ENCODE data around the gene RALY. TPM values are rescaled to one million over a fixed set of nuclear protein-coding genes. Genes with fewer than 3 reads are reported as not detected.
A peak's percentile ranks its signal among the peaks of the same experiment; 100 is the strongest.

The RALY gene
- total RNA-seq, 1 experiment from 2014 or later, result 119 TPM

DNA sequence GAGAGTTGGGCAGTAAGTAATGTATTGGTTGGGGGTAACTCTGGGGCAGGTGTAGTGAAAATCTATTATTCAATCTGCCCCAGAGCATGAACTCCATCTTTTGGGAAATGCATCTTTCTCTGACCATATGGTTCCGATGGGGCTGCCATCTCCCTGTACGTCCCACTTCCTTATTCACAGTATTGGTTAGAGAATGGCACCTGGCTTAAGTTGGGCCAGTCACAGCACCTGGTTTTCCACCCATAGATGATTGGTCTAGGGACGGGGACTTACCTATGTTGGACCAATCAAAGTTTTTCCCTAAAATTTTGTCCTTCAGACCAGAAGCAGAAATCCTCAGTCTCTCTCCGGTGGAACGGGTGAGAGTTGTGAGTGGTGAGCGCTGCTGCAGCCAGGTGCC, 2.2 kb upstream of the RALY start:
- Histone ChIP-seq H3K9ac (ENCODE audit: low read length) (no peak overlapping the region), H4K20me1 (ENCODE audit: insufficient read depth) (peaks cover 16% of the 10 kb centered on the region; the same call in 1 of the 2 replicates), H3K27me3 (ENCODE audit: insufficient read depth, low read length) (no peaks in the 10 kb centered on the region), H3K79me2 (ENCODE audit: insufficient read depth, low read length) (peaks cover 37% of the 10 kb centered on the region), H3K4me1 (ENCODE audit: control insufficient read depth in 1 of 2, insufficient read depth in 2 of 2, low read length in 2 of 2) (peaks cover 11 to 24% of the 10 kb centered on the region in 2 experiments), H3K9me3 (ENCODE audit: control insufficient read depth in 1 of 2, insufficient read depth in 1 of 2, low read depth in 1 of 2, low read length in 2 of 2) (no peaks in the 10 kb centered on the region), H3K4me3 (replicated peaks in 1 of 2; ENCODE audit: low read depth in 1 of 2, low read length in 2 of 2) (no peak overlapping the region), H3K4me2 (ENCODE audit: low read length) (peak overlapping the region; percentile 89; the same call in 1 of the 2 replicates), H2AFZ (ENCODE audit: low read depth, low read length, poor library complexity, severe bottlenecking) (no peak overlapping the region), H3K27ac (ENCODE audit: low read depth, low read length) (no peak overlapping the region), H3K9me2 (ENCODE audit: insufficient read depth) (no peaks in the 10 kb centered on the region), H3K36me3 (ENCODE audit: control insufficient read depth in 1 of 2, insufficient read depth in 2 of 2, low read length in 2 of 2) (no peaks in the 10 kb centered on the region)
- no TSS peak for BruUV-seq (replicated peaks)
- ChIA-PET CTCF (no interaction called here), RAD21 (ENCODE audit: low non-redundant PET in 1 of 2, low total read pairs in 2 of 2, uncharacterized antibody in 2 of 2, unreplicated experiment in 2 of 2) (no interaction called here), POLR2A (no interaction called here)
- ATAC-seq, result no peak
- TF ChIP-seq SP1 (IDR thresholded peaks at IDR 0.05; ENCODE audit: low read depth), result no peak
- TF ChIP-seq FOSL1 (IDR thresholded peaks at IDR 0.05; ENCODE audit: low read depth), result no peak
- no peak for TF ChIP-seq SRF (IDR thresholded peaks at IDR 0.05; ENCODE audit: low read depth)
- no peak for TF ChIP-seq ELF1 (IDR thresholded peaks at IDR 0.05; ENCODE audit: borderline replicate concordance, low read depth)
- no peak for TF ChIP-seq ZNF274 (IDR thresholded peaks at IDR 0.05; ENCODE audit: low read depth, low read length)
- no peak for TF ChIP-seq EZH2 (IDR thresholded peaks at IDR 0.05)
- no peak for TF ChIP-seq SIN3A (IDR thresholded peaks at IDR 0.05; ENCODE audit: low read depth)
- TF ChIP-seq, protein P1, sequence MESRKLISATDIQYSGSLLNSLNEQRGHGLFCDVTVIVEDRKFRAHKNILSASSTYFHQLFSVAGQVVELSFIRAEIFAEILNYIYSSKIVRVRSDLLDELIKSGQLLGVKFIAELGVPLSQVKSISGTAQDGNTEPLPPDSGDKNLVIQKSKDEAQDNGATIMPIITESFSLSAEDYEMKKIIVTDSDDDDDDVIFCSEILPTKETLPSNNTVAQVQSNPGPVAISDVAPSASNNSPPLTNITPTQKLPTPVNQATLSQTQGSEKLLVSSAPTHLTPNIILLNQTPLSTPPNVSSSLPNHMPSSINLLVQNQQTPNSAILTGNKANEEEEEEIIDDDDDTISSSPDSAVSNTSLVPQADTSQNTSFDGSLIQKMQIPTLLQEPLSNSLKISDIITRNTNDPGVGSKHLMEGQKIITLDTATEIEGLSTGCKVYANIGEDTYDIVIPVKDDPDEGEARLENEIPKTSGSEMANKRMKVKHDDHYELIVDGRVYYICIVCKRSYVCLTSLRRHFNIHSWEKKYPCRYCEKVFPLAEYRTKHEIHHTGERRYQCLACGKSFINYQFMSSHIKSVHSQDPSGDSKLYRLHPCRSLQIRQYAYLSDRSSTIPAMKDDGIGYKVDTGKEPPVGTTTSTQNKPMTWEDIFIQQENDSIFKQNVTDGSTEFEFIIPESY (IDR thresholded peaks at IDR 0.05; ENCODE audit: extremely low read depth, insufficient replicate concordance, low read length), result no peak
- no peak for DNase-seq (ENCODE audit: low read depth, low spot score)
- intact Hi-C loops (cut with micrococcal nuclease), result no loop called here

All from HCT116 (cell line).